ENCODE measurements around the gene ZNF169.

DNA sequence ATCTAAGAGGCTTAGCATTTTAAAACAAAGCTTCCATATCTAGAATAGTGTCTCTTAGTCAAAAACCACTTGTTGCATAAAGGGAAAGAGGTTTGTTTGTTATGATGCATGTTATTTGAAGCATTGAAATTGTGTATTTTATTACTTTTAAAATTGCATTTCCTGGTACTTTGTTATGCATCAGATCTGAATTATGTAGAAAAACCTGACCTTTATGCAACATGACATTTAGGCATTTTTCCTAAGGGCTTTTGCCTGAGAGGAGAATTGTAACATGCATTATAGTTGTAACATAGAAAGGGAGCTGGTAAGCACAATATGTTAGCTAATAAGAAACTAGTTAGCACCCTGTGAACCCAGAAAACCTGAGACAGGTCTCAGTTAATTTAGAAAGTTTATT is 22.0 kb downstream of the ZNF169 start:
- TF ChIP-seq CTCF (IDR thresholded peaks at IDR 0.05; ENCODE audit: poor library complexity, severe bottlenecking) (no peak), MXI1 (conservative IDR thresholded peaks at IDR 0.05; ENCODE audit: poor library complexity, severe bottlenecking) (no peak), EP300 (conservative IDR thresholded peaks at IDR 0.05; ENCODE audit: poor library complexity, severe bottlenecking) (no peak), POLR2AphosphoS5 (IDR thresholded peaks at IDR 0.05) (no peak), RAD21 (conservative IDR thresholded peaks at IDR 0.05) (no peak), EZH2 (IDR thresholded peaks at IDR 0.05; ENCODE audit: borderline replicate concordance, insufficient read depth, low read length, poor library complexity, severe bottlenecking) (no peak), REST (IDR thresholded peaks at IDR 0.05; ENCODE audit: borderline replicate concordance) (no peak)

Data from neural cell (in vitro differentiated cells).